KBM-7 (cell line): ENCODE data around the gene STXBP5.

Experiments
- DNase-seq: peaks from one replicate; pipeline ENCODE4 v3.0.0-alpha.2; 2015
- in situ Hi-C: fragments of 300-500 bp; cut with MboI; formaldehyde crosslinking; loops from 2 replicates; pipeline ENCODE4 v1.14.3; 2020; ENCODE audit warnings: low sequenced_read_pairs, low pct_unique_long_range_greater_than_20kb, mixed read lengths

Gene STXBP5

DNA sequence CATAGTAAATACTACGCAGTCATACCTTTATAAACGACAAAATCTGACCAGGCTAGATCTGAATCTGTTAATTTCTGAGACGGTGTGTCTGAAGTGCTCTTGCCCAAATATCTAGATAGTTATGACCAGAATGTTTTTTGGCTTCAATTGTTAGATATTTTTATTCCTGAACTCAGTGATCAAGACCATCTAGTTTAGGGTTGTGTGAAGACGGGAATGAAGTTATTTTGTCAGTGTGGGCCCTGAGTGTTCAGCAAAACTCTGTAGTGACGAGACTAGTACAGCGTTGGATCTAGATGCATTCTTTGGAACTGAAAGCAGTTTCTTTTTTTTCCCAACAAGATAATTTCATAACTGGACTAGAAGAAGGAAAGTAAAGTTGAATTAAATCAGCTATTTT lies 3.1 kb downstream of the STXBP5 start:
- DNase-seq: no peak
- in situ Hi-C loops: no loop called here

- in situ Hi-C loops: no loop called here
- DNase-seq: no peak
Measured at GRCh38 chr6:147207837-147208754, 3.9 kb downstream of the STXBP5 start.

GRCh38 chr6:147209762-147210449 lies 5.7 kb downstream of the STXBP5 start:
- in situ Hi-C loops: no loop called here
- no peak for DNase-seq

- in situ Hi-C loops: no loop called here
- DNase-seq: no peak
Measured at GRCh38 chr6:147211349-147211748, 7.1 kb downstream of the STXBP5 start.

- in situ Hi-C loops: no loop called here
Measured at GRCh38 chr6:147211831-147212230, 7.6 kb downstream of the STXBP5 start.

DNA sequence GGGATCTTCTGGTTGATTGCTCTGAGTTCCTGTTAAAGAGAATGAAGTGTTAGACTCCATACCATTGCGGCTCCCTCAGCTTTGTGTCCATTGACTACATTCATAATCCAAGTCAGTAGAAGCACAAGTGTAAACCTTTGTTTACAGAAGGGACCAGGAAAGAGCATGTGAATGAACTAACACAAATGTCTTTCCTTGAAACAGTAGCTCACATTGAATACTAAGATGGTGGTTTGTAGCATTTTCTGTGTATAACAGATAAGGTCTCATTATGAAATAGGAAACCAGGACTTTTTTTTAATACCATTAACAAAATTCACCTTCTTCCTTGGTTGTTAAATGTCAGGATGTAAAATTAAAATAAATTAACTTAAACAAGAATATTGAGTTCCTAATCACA lies 8.4 kb downstream of the STXBP5 start:
- in situ Hi-C loops: no loop called here
- no peak for DNase-seq

More at GRCh38 chr6:147211831-147212230, 7.6 kb downstream of the STXBP5 start:
- no peak for DNase-seq

DNA sequence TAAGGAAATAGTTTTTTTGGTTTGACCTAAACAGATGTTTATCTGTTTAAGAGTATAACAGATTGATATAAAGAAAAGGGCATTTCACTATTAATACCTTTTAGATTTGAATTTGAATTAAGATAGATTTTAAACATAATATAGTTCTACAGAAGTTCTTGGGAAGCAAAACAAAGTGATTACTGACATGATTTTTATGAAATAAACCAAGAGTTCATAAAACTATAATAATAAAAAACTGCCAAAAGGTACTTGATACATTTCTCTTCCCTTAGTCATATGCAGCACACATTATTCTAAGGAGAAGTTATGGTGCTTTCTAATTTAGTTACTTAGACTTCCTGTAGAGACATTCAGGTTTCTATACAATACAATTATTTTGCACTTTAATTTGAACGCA lies 9.6 kb downstream of the STXBP5 start:
- no peak for DNase-seq
- in situ Hi-C loops: no loop called here

- in situ Hi-C loops: no loop called here
- DNase-seq: no peak
Measured at GRCh38 chr6:147214248-147215227, 10.3 kb downstream of the STXBP5 start.

- in situ Hi-C loops: no loop called here
- no peak for DNase-seq
Measured at GRCh38 chr6:147216915-147217314, 12.7 kb downstream of the STXBP5 start.

GRCh38 chr6:147217840-147218404 lies 13.7 kb downstream of the STXBP5 start:
- in situ Hi-C loops: no loop called here
- no peak for DNase-seq

- no peak for DNase-seq
- in situ Hi-C loops: no loop called here
Measured at GRCh38 chr6:147218797-147219196, 14.6 kb downstream of the STXBP5 start.

DNA sequence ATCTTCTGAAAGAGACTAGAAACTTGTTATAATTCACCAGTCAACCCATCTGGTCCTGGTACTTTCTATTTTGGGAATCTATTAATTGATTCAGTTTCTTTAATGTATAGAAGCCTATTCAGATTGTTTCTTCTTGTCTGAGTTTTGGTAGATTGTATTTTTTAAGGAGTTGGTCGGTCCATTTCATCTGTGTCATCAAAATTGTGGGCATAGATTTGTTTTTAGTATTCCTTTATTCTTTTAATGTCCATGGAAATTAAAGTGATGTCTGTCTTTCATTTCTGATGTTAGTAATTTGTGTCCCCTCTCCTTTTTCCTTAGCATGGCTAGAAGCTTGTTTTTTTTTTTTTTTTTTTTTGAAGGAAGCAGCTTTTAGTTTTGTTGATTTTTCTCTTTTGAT lies 15.2 kb downstream of the STXBP5 start:
- in situ Hi-C loops: no loop called here
- DNase-seq: no peak

GRCh38 chr6:147220345-147220744 lies 16.1 kb downstream of the STXBP5 start:
- DNase-seq: no peak
- in situ Hi-C loops: no loop called here

DNA sequence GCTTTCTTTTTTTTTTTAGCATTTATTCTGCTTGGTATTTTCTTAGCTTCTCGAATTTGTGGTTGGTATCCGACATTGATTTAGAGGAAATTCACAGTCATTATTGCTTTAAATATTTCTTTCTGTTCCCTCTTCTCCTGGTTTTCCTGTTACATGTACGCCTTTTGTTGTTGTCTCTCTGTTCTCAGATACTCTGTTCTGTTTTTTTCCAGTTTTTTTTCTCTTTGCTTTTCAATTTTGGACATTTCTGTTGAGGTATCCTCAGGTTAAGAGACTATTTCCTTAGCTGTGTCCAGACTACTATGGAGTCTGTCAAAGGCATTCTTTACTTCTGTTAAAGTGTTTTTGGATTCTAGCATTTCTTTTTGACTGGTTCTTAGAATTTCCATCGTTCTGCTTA lies 17.5 kb downstream of the STXBP5 start:
- in situ Hi-C loops: no loop called here
- no peak for DNase-seq

GRCh38 chr6:147222160-147222838 lies 18.1 kb downstream of the STXBP5 start:
- DNase-seq: peak; percentile 76
- in situ Hi-C loops: no loop called here

DNA sequence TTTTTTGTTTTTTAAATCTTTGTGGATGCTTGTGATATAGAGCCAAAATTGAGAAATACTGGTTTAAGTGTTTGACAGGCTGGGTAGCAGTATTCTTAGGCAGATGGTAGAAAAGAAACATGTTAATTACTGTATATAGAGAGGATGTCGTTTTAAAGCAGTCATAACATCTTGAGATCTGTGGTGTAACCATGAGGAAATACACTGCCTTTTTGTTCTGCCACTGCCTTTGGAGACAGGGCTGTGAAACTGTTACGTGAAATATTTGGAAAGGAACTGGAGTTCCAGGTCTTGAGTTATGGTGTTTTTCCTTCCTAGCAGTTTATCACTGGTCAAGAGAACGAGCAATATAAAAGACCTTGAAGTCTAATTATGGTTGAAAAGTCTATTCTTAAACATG lies 19.5 kb downstream of the STXBP5 start:
- DNase-seq: no peak
- in situ Hi-C loops: no loop called here

DNA sequence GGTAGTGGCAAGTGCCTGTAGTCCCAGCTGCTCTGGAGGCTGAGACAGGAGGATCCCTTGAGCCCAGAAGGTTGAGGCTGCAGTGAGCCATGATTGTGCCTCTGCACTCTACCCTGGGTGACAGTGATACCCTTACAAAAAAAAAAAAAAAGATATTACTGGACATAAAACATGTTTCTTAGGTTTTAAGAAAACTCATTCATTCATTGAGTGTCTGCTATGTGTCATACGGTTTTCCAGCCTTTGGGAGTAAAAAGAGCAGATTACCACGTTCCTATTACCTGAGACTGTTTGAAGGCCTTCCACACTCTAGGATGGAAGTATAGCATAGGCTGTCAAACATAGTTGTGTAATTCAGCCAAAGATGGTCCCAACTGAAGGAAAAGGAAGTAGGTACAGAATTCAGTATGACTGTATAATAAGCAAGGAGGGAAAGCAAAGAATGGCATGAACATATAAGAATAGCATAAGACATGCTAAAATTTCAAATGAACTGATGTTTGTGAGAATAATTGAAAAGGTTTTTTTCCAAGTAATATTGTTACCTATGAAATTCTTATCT lies 22.0 kb downstream of the STXBP5 start:
- DNase-seq: no peak
- in situ Hi-C loops: no loop called here

- DNase-seq: no peak
- in situ Hi-C loops: no loop called here
Measured at GRCh38 chr6:147226877-147227276, 22.7 kb downstream of the STXBP5 start.
